IPS-18a (cell line): ENCODE results near the gene SEZ6L.

Experiments used
- H3K27ac ChIP-seq: one replicate; pipeline ENCODE4 v1.5.1; 2013; ENCODE audit warnings: low read length
- H3K27me3 ChIP-seq: one replicate; pipeline ENCODE4 v1.6.1; 2013; ENCODE audit warnings: mild to moderate bottlenecking, low read length; ENCODE audit not compliant: control insufficient read depth, insufficient read depth
- H3K36me3 ChIP-seq: one replicate; pipeline ENCODE4 v1.6.1; 2013; ENCODE audit warnings: low read depth, low read length; ENCODE audit not compliant: control insufficient read depth
- H3K4me1 ChIP-seq: one replicate; pipeline ENCODE4 v1.6.1; 2013; ENCODE audit warnings: low read depth, low read length; ENCODE audit not compliant: control insufficient read depth
- H3K4me3 ChIP-seq: one replicate; pipeline ENCODE4 v1.5.1; 2013; ENCODE audit warnings: low read length
- H3K9ac ChIP-seq: one replicate; pipeline ENCODE4 v1.6.1; 2013; ENCODE audit warnings: mild to moderate bottlenecking, low read length, moderate library complexity
- H3K9me3 ChIP-seq: one replicate; pipeline ENCODE4 v1.6.1; 2013; ENCODE audit warnings: low read depth, low read length; ENCODE audit not compliant: control insufficient read depth

The SEZ6L gene

GRCh38 chr22:26325641-26326040, 156.4 kb downstream of the SEZ6L start:
- H3K4me3 ChIP-seq: no peak overlapping the region
- H3K9me3 ChIP-seq: no peaks in the 10 kb centered on the region
- H3K9ac ChIP-seq: no peak overlapping the region
- H3K27me3 ChIP-seq: no peaks in the 10 kb centered on the region
- no peak overlapping the region for H3K27ac ChIP-seq
- H3K36me3 ChIP-seq: no peaks in the 10 kb centered on the region
- no peaks in the 10 kb centered on the region for H3K4me1 ChIP-seq

GRCh38 chr22:26326803-26327202, 157.5 kb downstream of the SEZ6L start:
- Histone ChIP-seq H3K9ac (no peak overlapping the region), H3K36me3 (no peaks in the 10 kb centered on the region), H3K27me3 (no peaks in the 10 kb centered on the region), H3K4me3 (no peak overlapping the region), H3K9me3 (no peaks in the 10 kb centered on the region), H3K27ac (no peak overlapping the region), H3K4me1 (no peaks in the 10 kb centered on the region)

GRCh38 chr22:26327306-26327705, 158.0 kb downstream of the SEZ6L start:
- H3K4me1 ChIP-seq: no peaks in the 10 kb centered on the region

DNA sequence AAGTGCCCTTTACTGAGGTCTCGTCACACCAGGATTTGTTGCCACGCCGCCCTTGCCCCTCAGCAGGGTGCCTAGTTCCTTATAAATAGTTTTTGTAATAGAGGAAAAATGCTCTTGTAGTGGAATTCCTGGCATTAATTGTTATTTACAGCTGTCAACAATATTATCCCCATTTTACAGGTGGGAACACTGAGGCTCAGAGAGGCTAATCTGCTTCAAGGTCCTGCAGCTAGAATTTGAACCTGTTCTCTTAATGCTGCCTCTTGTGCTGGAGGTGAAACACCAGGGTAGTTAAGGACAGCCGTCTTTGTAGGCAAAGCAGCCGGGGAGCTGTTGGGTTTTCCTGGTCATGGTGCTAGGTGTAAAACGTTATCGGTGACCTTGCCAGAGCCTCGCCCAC, 159.0 kb downstream of the SEZ6L start:
- no peaks in the 10 kb centered on the region for H3K36me3 ChIP-seq
- H3K27me3 ChIP-seq: no peaks in the 10 kb centered on the region
- H3K4me3 ChIP-seq: no peak overlapping the region
- no peak overlapping the region for H3K27ac ChIP-seq
- H3K9me3 ChIP-seq: no peaks in the 10 kb centered on the region
- H3K4me1 ChIP-seq: no peaks in the 10 kb centered on the region
- H3K9ac ChIP-seq: no peak overlapping the region

More at GRCh38 chr22:26327306-26327705, 158.0 kb downstream of the SEZ6L start:
- no peaks in the 10 kb centered on the region for H3K36me3 ChIP-seq
- no peaks in the 10 kb centered on the region for H3K9me3 ChIP-seq
- no peak overlapping the region for H3K9ac ChIP-seq
- no peak overlapping the region for H3K4me3 ChIP-seq
- no peaks in the 10 kb centered on the region for H3K27me3 ChIP-seq
- H3K27ac ChIP-seq: no peak overlapping the region

- Histone ChIP-seq H3K27ac (no peak overlapping the region), H3K4me1 (no peaks in the 10 kb centered on the region), H3K27me3 (peaks cover 8% of the 10 kb centered on the region), H3K36me3 (no peaks in the 10 kb centered on the region), H3K9ac (no peak overlapping the region), H3K9me3 (no peaks in the 10 kb centered on the region), H3K4me3 (no peak overlapping the region)
Measured at GRCh38 chr22:26330971-26331625, 161.8 kb downstream of the SEZ6L start.

DNA sequence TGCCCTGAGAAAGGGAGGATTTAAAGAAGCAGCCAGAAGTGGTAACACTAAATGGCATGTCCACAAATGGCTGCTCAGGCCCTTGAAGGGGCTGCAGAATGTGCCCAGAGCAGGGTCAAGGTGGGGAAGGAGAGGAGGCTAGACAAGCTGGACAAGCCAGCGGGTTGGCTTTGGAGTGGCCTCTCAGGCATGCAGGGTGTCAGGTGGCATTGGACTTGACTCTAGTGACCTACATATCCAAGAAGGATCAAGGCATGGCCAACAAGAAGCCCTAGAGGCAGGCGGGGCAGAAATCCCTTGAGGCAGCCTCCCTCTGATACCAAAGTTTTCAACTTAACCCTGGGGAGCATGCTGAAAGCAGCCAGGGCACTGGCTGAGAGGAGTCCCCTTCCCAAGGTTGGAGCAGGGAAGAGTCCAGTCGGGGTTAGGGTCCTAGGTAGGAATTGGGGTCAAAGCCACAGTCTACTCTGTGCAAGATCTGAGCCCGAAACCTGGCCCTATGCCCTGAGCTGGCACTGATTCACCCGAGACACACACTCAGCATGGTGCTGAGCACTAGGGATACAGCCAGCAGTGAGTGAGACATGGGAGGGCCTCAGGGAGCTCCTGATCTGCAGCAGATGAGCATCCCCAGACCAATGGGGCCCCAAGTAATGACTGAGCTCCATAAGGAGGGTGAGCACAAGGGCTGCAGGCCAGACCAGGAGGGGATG, 164.0 kb downstream of the SEZ6L start:
- no peak overlapping the region for H3K27ac ChIP-seq
- H3K9me3 ChIP-seq: no peaks in the 10 kb centered on the region
- H3K9ac ChIP-seq: no peak overlapping the region
- H3K4me3 ChIP-seq: no peak overlapping the region
- peaks cover 8% of the 10 kb centered on the region for H3K27me3 ChIP-seq
- H3K36me3 ChIP-seq: no peaks in the 10 kb centered on the region
- no peaks in the 10 kb centered on the region for H3K4me1 ChIP-seq

GRCh38 chr22:26334232-26334631, 165.0 kb downstream of the SEZ6L start:
- Histone ChIP-seq H3K36me3 (no peaks in the 10 kb centered on the region), H3K9me3 (no peaks in the 10 kb centered on the region), H3K4me1 (no peaks in the 10 kb centered on the region), H3K4me3 (no peak overlapping the region), H3K27me3 (peaks cover 8% of the 10 kb centered on the region), H3K27ac (no peak overlapping the region), H3K9ac (no peak overlapping the region)

- Histone ChIP-seq H3K9me3 (no peaks in the 10 kb centered on the region), H3K36me3 (no peaks in the 10 kb centered on the region), H3K27ac (no peak overlapping the region), H3K27me3 (peaks cover 8% of the 10 kb centered on the region), H3K4me1 (no peaks in the 10 kb centered on the region), H3K9ac (no peak overlapping the region), H3K4me3 (no peak overlapping the region)
Measured at GRCh38 chr22:26336773-26337172, 167.5 kb downstream of the SEZ6L start.

- no peak overlapping the region for H3K27ac ChIP-seq
- no peaks in the 10 kb centered on the region for H3K4me1 ChIP-seq
- H3K4me3 ChIP-seq: no peak overlapping the region
- H3K27me3 ChIP-seq: peaks cover 6% of the 10 kb centered on the region
- no peaks in the 10 kb centered on the region for H3K9me3 ChIP-seq
- H3K36me3 ChIP-seq: no peaks in the 10 kb centered on the region
- H3K9ac ChIP-seq: no peak overlapping the region
Measured at GRCh38 chr22:26339755-26340154, 170.5 kb downstream of the SEZ6L start.

DNA sequence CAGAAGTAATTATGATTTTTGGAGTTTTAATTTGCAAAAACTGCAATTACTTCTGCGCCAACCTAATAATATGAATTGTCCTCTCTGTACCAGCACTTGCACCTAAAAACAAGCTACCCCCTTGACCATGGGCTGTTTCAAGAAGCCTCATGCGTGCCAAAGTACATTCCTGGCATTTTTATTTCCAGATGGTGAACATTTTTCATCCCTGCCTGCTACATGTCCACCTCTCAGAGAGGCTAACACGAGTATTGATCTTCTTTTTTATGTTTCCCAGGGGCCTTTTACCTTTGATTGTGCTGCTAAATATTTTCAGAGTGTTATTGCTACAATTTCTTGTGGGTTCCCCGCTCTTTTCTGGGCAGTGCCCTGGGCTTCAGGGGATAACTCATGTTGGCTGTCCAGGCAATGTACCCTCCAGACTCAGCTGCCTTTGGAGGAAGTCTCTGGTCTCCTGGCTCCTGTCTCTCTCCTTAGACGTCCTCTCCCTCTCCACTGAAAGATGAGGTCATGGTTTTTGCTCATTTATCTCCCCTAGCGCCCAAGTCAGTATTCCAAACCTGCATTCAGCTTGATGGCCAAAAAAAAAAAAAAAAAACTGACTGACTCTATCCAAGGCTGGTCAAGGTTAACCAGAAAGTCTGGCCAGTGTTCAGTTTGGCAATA, 173.6 kb downstream of the SEZ6L start:
- Histone ChIP-seq H3K27ac (no peak overlapping the region), H3K4me1 (no peaks in the 10 kb centered on the region), H3K9me3 (no peaks in the 10 kb centered on the region), H3K36me3 (no peaks in the 10 kb centered on the region), H3K4me3 (no peak overlapping the region), H3K9ac (no peak overlapping the region), H3K27me3 (no peaks in the 10 kb centered on the region)

DNA sequence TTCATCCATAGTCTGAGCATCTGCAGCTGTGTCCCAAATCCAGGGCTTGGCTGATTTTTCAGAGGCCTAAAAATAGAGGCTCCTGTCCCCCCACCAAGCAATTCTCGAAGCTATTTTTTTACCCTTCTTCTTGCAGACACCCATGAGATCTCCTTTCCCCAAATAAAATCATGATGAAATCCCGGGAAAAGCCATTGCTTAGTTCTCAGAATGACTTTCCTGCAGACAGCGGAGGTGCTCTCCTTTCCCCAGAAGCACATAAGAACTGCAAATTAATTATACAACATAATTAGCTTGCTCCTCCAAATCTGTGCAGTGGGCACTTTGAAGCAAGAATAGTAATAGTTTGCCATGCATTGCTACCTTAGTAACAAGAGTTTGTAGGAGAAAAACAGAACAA, 176.2 kb downstream of the SEZ6L start:
- Histone ChIP-seq H3K27ac (no peak overlapping the region), H3K9ac (no peak overlapping the region), H3K9me3 (no peaks in the 10 kb centered on the region), H3K27me3 (no peaks in the 10 kb centered on the region), H3K36me3 (no peaks in the 10 kb centered on the region), H3K4me1 (no peaks in the 10 kb centered on the region), H3K4me3 (no peak overlapping the region)
